Neural cell (in vitro differentiated cells): Measurements from ENCODE around the gene STEAP1B. TPM values are rescaled to one million over a fixed set of nuclear protein-coding genes. Genes with fewer than 3 reads are reported as not detected.

Experiments
- H2AFZ ChIP-seq: fragments of 200-600, 300-800 bp; sonication (generic), shearing (Covaris generic); 2 replicates; pipeline ENCODE4 v1.6.0; 2014; ENCODE audit warnings: low read depth, mild to moderate bottlenecking, antibody characterized with exemption, low read length, moderate library complexity
- H3F3A ChIP-seq: fragments of 200-600 bp; shearing (Covaris generic); 2 replicates; pipeline ENCODE4 v1.6.1; 2016; ENCODE audit warnings: mild to moderate bottlenecking, moderate library complexity, mixed read lengths, antibody characterized with exemption, low read length; ENCODE audit not compliant: insufficient read depth, poor library complexity, severe bottlenecking
- H3K27ac ChIP-seq: fragments of 200-600, 300-800 bp; sonication (generic), shearing (Covaris generic); 2 replicates; pipeline ENCODE4 v1.5.1; 2014; ENCODE audit warnings: mild to moderate bottlenecking, low read length, moderate library complexity
- H3K27me3 ChIP-seq: fragments of 300-800, 200-600 bp; sonication (generic), shearing (Covaris generic); 2 replicates; pipeline ENCODE4 v1.6.0; 2014; ENCODE audit warnings: mild to moderate bottlenecking, low read depth, low read length, moderate library complexity; ENCODE audit not compliant: insufficient read depth
- H3K36me3 ChIP-seq: fragments of 300-800, 200-600 bp; sonication (generic), shearing (Covaris generic); 2 replicates; pipeline ENCODE4 v1.5.1; 2014; ENCODE audit warnings: mild to moderate bottlenecking, antibody characterized with exemption, low read length, moderate library complexity; ENCODE audit not compliant: insufficient read depth
- H3K4me2 ChIP-seq: fragments of 300-800, 200-600 bp; sonication (generic), shearing (Covaris generic); 2 replicates; pipeline ENCODE4 v1.6.0; 2014; ENCODE audit warnings: mild to moderate bottlenecking, low read length
- H3K4me3 ChIP-seq: fragments of 300-800, 200-600 bp; sonication (generic), shearing (Covaris generic); 2 replicates; pipeline ENCODE4 v1.5.1; 2014; ENCODE audit warnings: mild to moderate bottlenecking, low read length, moderate library complexity
- H3K79me2 ChIP-seq: fragments of 200-600 bp; shearing (Covaris generic); replicated peaks from 2 replicates; pipeline ENCODE4 v1.6.0; 2014; ENCODE audit warnings: mild to moderate bottlenecking, low read length, moderate library complexity; ENCODE audit not compliant: insufficient read depth
- H3K9ac ChIP-seq: fragments of 300-800, 200-600 bp; sonication (generic), shearing (Covaris generic); 2 replicates; pipeline ENCODE4 v1.6.1; 2016; ENCODE audit warnings: mild to moderate bottlenecking, low read length, mixed read lengths
- H3K9me2 ChIP-seq: fragments of 200-600 bp; shearing (Covaris generic); 2 replicates; pipeline ENCODE4 v1.6.1; 2016; ENCODE audit warnings: mild to moderate bottlenecking, low read length, mixed read lengths; ENCODE audit not compliant: insufficient read depth
- H3K9me3 ChIP-seq: fragments of 200-600, 300-800 bp; sonication (generic), shearing (Covaris generic); 2 replicates; pipeline ENCODE4 v1.6.1; 2016; ENCODE audit warnings: mild to moderate bottlenecking, mixed run types, low read length, moderate library complexity, mixed read lengths
- H4K20me1 ChIP-seq: fragments of 200-600 bp; shearing (Covaris generic); 2 replicates; pipeline ENCODE4 v1.6.1; 2016; ENCODE audit warnings: mild to moderate bottlenecking, mixed run types; ENCODE audit not compliant: insufficient read depth
- CTCF ChIP-seq: fragments of 450-650 bp; IDR thresholded peaks from 2 replicates; pipeline ENCODE4 v1.5.1; 2014; ENCODE audit warnings: antibody characterized with exemption, mild to moderate bottlenecking, moderate library complexity; ENCODE audit not compliant: poor library complexity, severe bottlenecking
- EP300 ChIP-seq: fragments of 450-650 bp; conservative IDR thresholded peaks from 2 replicates; pipeline ENCODE4 v1.6.1; 2014; ENCODE audit warnings: antibody characterized with exemption, mild to moderate bottlenecking, moderate library complexity; ENCODE audit not compliant: poor library complexity, severe bottlenecking
- EZH2 ChIP-seq: fragments of 200-600, 300-800 bp; shearing (Covaris generic), sonication (generic); IDR thresholded peaks from 2 replicates; pipeline ENCODE4 v1.6.1; 2014; ENCODE audit warnings: antibody characterized with exemption, low read length, borderline replicate concordance, mild to moderate bottlenecking; ENCODE audit not compliant: insufficient read depth, poor library complexity, severe bottlenecking
- MXI1 ChIP-seq: fragments of 450-650 bp; conservative IDR thresholded peaks from 2 replicates; pipeline ENCODE4 v1.6.1; 2014; ENCODE audit warnings: antibody characterized with exemption, mild to moderate bottlenecking; ENCODE audit not compliant: poor library complexity, severe bottlenecking
- POLR2AphosphoS5 ChIP-seq: IDR thresholded peaks from 2 replicates; pipeline ENCODE4 v1.6.1; 2012
- RAD21 ChIP-seq: fragments of 450-650 bp; conservative IDR thresholded peaks from 2 replicates; pipeline ENCODE4 v1.6.1; 2014; ENCODE audit warnings: antibody characterized with exemption, mild to moderate bottlenecking, moderate library complexity
- REST ChIP-seq: IDR thresholded peaks from 2 replicates; pipeline ENCODE4 v1.6.1; 2012; ENCODE audit warnings: borderline replicate concordance
- SMC3 ChIP-seq: fragments of 450-650 bp; conservative IDR thresholded peaks from 2 replicates; pipeline ENCODE4 v1.6.1; 2014; ENCODE audit warnings: antibody characterized with exemption, mild to moderate bottlenecking, moderate library complexity; ENCODE audit not compliant: poor library complexity
- TAF1 ChIP-seq: IDR thresholded peaks from 2 replicates; pipeline ENCODE4 v1.6.1; 2012; ENCODE audit warnings: low read depth
- polyA plus RNA-seq: library from polyadenylated mRNA; depleted of rRNA; stranded (reverse); fragments of >200 nt; gene quantifications from 2 replicates; pipeline ENCODE4 v1.2.3, GENCODE V29; 2014

Gene STEAP1B
- polyA plus RNA-seq, 1 donor from 2014 or later, result 0.51 TPM

- no peaks in the 10 kb centered on the region for H3K9me3 ChIP-seq
- TF ChIP-seq EZH2, result no peak
- no peak for TF ChIP-seq POLR2AphosphoS5
- TF ChIP-seq TAF1, result no peak
- no peak for TF ChIP-seq RAD21
- no peak for TF ChIP-seq CTCF
- no peak for TF ChIP-seq SMC3
- no peak for TF ChIP-seq REST
- no peak for TF ChIP-seq MXI1
- no peak for TF ChIP-seq EP300
- no peaks in the 10 kb centered on the region for H3K79me2 ChIP-seq
- H2AFZ ChIP-seq, result no peak overlapping the region
- no peak overlapping the region for H3K4me3 ChIP-seq
- no peaks in the 10 kb centered on the region for H3K27me3 ChIP-seq
- no peak overlapping the region for H3K9ac ChIP-seq
- H3F3A ChIP-seq, result no peaks in the 10 kb centered on the region
- H3K27ac ChIP-seq, result no peak overlapping the region
- H4K20me1 ChIP-seq, result no peaks in the 10 kb centered on the region
- no peak overlapping the region for H3K4me2 ChIP-seq
- no peaks in the 10 kb centered on the region for H3K9me2 ChIP-seq
- no peaks in the 10 kb centered on the region for H3K36me3 ChIP-seq
Observed at GRCh38 chr7:22432203-22432718, 67.7 kb downstream of the STEAP1B start.

- Histone ChIP-seq H3K9ac (no peak overlapping the region), H3K9me2 (no peaks in the 10 kb centered on the region), H3K9me3 (no peaks in the 10 kb centered on the region), H3K27me3 (no peaks in the 10 kb centered on the region), H3K4me2 (no peak overlapping the region), H3F3A (no peaks in the 10 kb centered on the region), H3K79me2 (no peaks in the 10 kb centered on the region), H2AFZ (no peak overlapping the region), H4K20me1 (no peaks in the 10 kb centered on the region), H3K36me3 (no peaks in the 10 kb centered on the region), H3K4me3 (no peak overlapping the region), H3K27ac (no peak overlapping the region)
- no peak for TF ChIP-seq REST
- TF ChIP-seq RAD21, result no peak
- TF ChIP-seq EP300, result no peak
- no peak for TF ChIP-seq POLR2AphosphoS5
- TF ChIP-seq SMC3, result no peak
- no peak for TF ChIP-seq CTCF
- no peak for TF ChIP-seq TAF1
- TF ChIP-seq MXI1, result no peak
- TF ChIP-seq EZH2, result no peak
Observed at GRCh38 chr7:22430457-22430856, 69.5 kb downstream of the STEAP1B start.
